A549 (cell line): Measurements from ENCODE around the gene KDM8. TPM values are rescaled to one million over a fixed set of nuclear protein-coding genes. Genes with fewer than 3 reads are reported as not detected.

Source experiments
- ATAC-seq, 2 experiments: fragments of 200-7000 bp in 1 of 2; fragments of >200 bp in 1 of 2; cut with Nextera tagmentation in 1 of 2; cut with Tn5 transposase in 1 of 2; 3 replicates each; pipeline versions ENCODE4 v1.8.0 to v1.9.1; 2018 to 2020; ENCODE audit warnings: mild to moderate bottlenecking in 1 of 2, moderate library complexity in 1 of 2
- CTCF ChIA-PET: fragments of 300-600 bp; sonication (Branson Sonifier 250); formaldehyde crosslinking; extraction: SDS; loops from one replicate; lab custom pipeline; 2021; ENCODE audit warnings: antibody characterized with exemption, inconsistent platforms; lab: Yijun Ruan, JAX
- POLR2A ChIA-PET: fragments of 350-600 bp; formaldehyde crosslinking; extraction: SDS; loops from one replicate; lab custom pipeline; 2021; ENCODE audit warnings: antibody characterized with exemption, inconsistent platforms; lab: Yijun Ruan, JAX
- DNase-seq, 2 experiments: peaks; one replicate each; pipeline versions ENCODE4 v3.0.0 to v3.0.0-alpha.2; 2011 to 2016; ENCODE audit warnings: low read depth in 1 of 2, low spot score in 1 of 2
- FAIRE-seq: peaks from 2 replicates; lab custom pipeline; 2011; peaks lifted over from hg19 to GRCh38; lab: Jason Lieb, UNC
- H3K27ac ChIP-seq, 2 experiments: fragments of >200 bp; sonication (Bioruptor Twin); formaldehyde crosslinking; 3 replicates each; pipeline ENCODE4 v1.5.1; 2016 to 2017
- H3K4me1 ChIP-seq: fragments of >200 bp; sonication (Bioruptor Twin); formaldehyde crosslinking; 3 replicates; pipeline ENCODE4 v1.6.1; 2016
- H3K4me2 ChIP-seq: fragments of >200 bp; sonication (Bioruptor Twin); formaldehyde crosslinking; 3 replicates; pipeline ENCODE4 v1.6.1; 2016
- H3K4me3 ChIP-seq: fragments of >200 bp; sonication (Bioruptor Twin); formaldehyde crosslinking; 3 replicates; pipeline ENCODE4 v1.5.1; 2016
- H3K9me3 ChIP-seq: fragments of >200 bp; sonication (Bioruptor Twin); formaldehyde crosslinking; 3 replicates; pipeline ENCODE4 v1.6.1; 2016
- CTCF ChIP-seq: fragments of >200 bp; sonication (Bioruptor Twin); formaldehyde crosslinking; IDR thresholded peaks from 3 replicates; pipeline ENCODE4 v1.5.1; 2016
- EHMT2 ChIP-seq: fragments of 200-600 bp; sonication (generic); IDR thresholded peaks from 2 replicates; pipeline ENCODE4 v1.6.1; 2016; ENCODE audit warnings: antibody characterized with exemption, low read depth, mild to moderate bottlenecking, moderate library complexity
- EP300 ChIP-seq, 2 experiments: fragments of >200 bp; sonication (Bioruptor Twin); formaldehyde crosslinking; IDR thresholded peaks; 2 replicates in 1 of 2; 3 replicates in 1 of 2; pipeline ENCODE4 v1.6.1; 2016 to 2017
- FOSB ChIP-seq: fragments of 250-450 bp; sonication (Bioruptor Pico); IDR thresholded peaks from 2 replicates; pipeline ENCODE4 v1.5.0; 2020; ENCODE audit warnings: mild to moderate bottlenecking, moderate library complexity
- FOXS1 ChIP-seq: fragments of 250-450 bp; sonication (Bioruptor Pico); IDR thresholded peaks from 2 replicates; pipeline ENCODE4 v1.5.0; 2020; ENCODE audit warnings: mild to moderate bottlenecking, moderate library complexity
- GATA3 ChIP-seq: IDR thresholded peaks from 2 replicates; pipeline ENCODE4 v1.6.1; 2012; ENCODE audit warnings: borderline replicate concordance
- HDAC2 ChIP-seq: fragments of 200-600 bp; sonication (generic); IDR thresholded peaks from 2 replicates; pipeline ENCODE4 v1.6.1; 2016
- MAX ChIP-seq: IDR thresholded peaks from 2 replicates; pipeline ENCODE4 v1.6.1; 2012
- MAZ ChIP-seq: fragments of 150-350 bp; IDR thresholded peaks from 2 replicates; pipeline ENCODE4 v1.6.1; 2014; ENCODE audit warnings: antibody characterized with exemption, low read depth, low read length, borderline replicate concordance
- MYC ChIP-seq: IDR thresholded peaks from 2 replicates; pipeline ENCODE4 v1.6.1; 2012; ENCODE audit warnings: mild to moderate bottlenecking, inconsistent platforms, low read length, improper control_type of control experiment, borderline replicate concordance
- NFE2L2 ChIP-seq: fragments of 150-350 bp; conservative IDR thresholded peaks from 2 replicates; pipeline ENCODE4 v1.6.1; 2014; ENCODE audit warnings: low read length
- NPAS2 ChIP-seq: fragments of 250-450 bp; sonication (Bioruptor Pico); IDR thresholded peaks from 2 replicates; pipeline ENCODE4 v1.8.0; 2022; ENCODE audit warnings: mild to moderate bottlenecking, moderate library complexity, borderline replicate concordance
- RCOR1 ChIP-seq: fragments of 150-350 bp; IDR thresholded peaks from 2 replicates; pipeline ENCODE4 v1.6.1; 2014; ENCODE audit warnings: antibody characterized with exemption, low read length, low read depth
- USF2 ChIP-seq: fragments of 450-650 bp; IDR thresholded peaks from 2 replicates; pipeline ENCODE4 v1.6.1; 2014; ENCODE audit warnings: antibody characterized with exemption
- WGBS: methylation state at CpG from one replicate; pipeline ENCODE4 v1.1.6; 2017; ENCODE audit errors: missing lambda C conversion rate; 5-methylcytosine and 5-hydroxymethylcytosine counted together
- polyA plus RNA-seq, 4 experiments: library from polyadenylated mRNA; depleted of rRNA in 3 of 4; stranded (reverse); fragments of >200 nt; fragmentation: RNase III in 1 of 4; extraction: RNeasy Plus Mini Kit Qiagen cat#74134 plus additional on column Dnase treatment in 1 of 4; gene quantifications; 2 replicates in 3 of 4; 3 replicates in 1 of 4; pipeline ENCODE4 v1.2.3, GENCODE V29; 2011 to 2017

Gene KDM8
- polyA plus RNA-seq, 2 of the 4 experiments (the other 2 are of a cell fraction), result 1.6 to 2.3 TPM

GRCh38 chr16:27270349-27270748 lies 67.0 kb downstream of the KDM8 start:
- 91% methylated on average over 4 of the region's 4 CpGs for WGBS
- ATAC-seq, result no peak
- TF ChIP-seq NFE2L2 (no peak), GATA3 (no peak), MAZ (no peak), FOXS1 (CRISPR knock-in tag) (no peak), EHMT2 (no peak), USF2 (no peak), EP300 (IDR thresholded peaks at IDR 0.05) (no peak), NPAS2 (CRISPR knock-in tag) (no peak), CTCF (no peak), FOSB (no peak), HDAC2 (no peak), MAX (no peak), RCOR1 (no peak), MYC (no peak)
- H3K4me2 ChIP-seq, result no peak overlapping the region
- H3K27ac ChIP-seq, result no peak overlapping the region
- ChIA-PET CTCF (interaction anchor here (0.8 to 3.4 kb wide), 4 partner anchors 11 to 588 kb away, joined by 3 to 24 read pairs (median 6); no protein-coding TSS in a partner anchor), POLR2A (no interaction called here)
- no peak overlapping the region for H3K4me3 ChIP-seq
- DNase-seq, result no peak
- H3K4me1 ChIP-seq, result peaks cover 31% of the 10 kb centered on the region
- H3K9me3 ChIP-seq, result no peaks in the 10 kb centered on the region
- no peak for FAIRE-seq

Other genes with a start within 250 kb of the KDM8 start
- not detected in 2 replicates for gene C16orf82, start 136.6 kb upstream of the KDM8 start, polyA plus RNA-seq (2011; rRNA removed)
- not detected in 3 replicates for gene C16orf82, start 136.6 kb upstream of the KDM8 start, polyA plus RNA-seq (2017; fragmentation: RNase III; extraction: RNeasy Plus Mini Kit Qiagen cat#74134 plus additional on column Dnase treatment)
- 32.0 and 33.3 TPM in 2 replicates for gene NSMCE1, start 65.2 kb downstream of the KDM8 start, polyA plus RNA-seq (2011; rRNA removed)
- gene NSMCE1, start 65.2 kb downstream of the KDM8 start, polyA plus RNA-seq (2017; fragmentation: RNase III; extraction: RNeasy Plus Mini Kit Qiagen cat#74134 plus additional on column Dnase treatment), result 59.9 to 72.6 TPM (median 60.6 TPM) in 3 replicates
- 14.4 and 19.9 TPM in 2 replicates for gene IL4R, start 110.4 kb downstream of the KDM8 start, polyA plus RNA-seq (2011; rRNA removed)
- gene IL4R, start 110.4 kb downstream of the KDM8 start, polyA plus RNA-seq (2017; fragmentation: RNase III; extraction: RNeasy Plus Mini Kit Qiagen cat#74134 plus additional on column Dnase treatment), result 16.9 to 21.5 TPM (median 19.3 TPM) in 3 replicates
- gene IL21R, start 198.6 kb downstream of the KDM8 start, polyA plus RNA-seq (2011; rRNA removed), result 0.07 and 0.09 TPM in 2 replicates
- 0.04 TPM in 3 replicates for gene IL21R, start 198.6 kb downstream of the KDM8 start, polyA plus RNA-seq (2017; fragmentation: RNase III; extraction: RNeasy Plus Mini Kit Qiagen cat#74134 plus additional on column Dnase treatment)